HepG2 (cell line): ENCODE data around the gene DCUN1D4. TPM values are rescaled to one million over a fixed set of nuclear protein-coding genes. Genes with fewer than 3 reads are reported as not detected.

Source experiments
- ATAC-seq: fragments of 200-7000 bp; cut with Tn5 transposase; 3 replicates; pipeline ENCODE4 v1.9.1; 2020; ENCODE audit warnings: mild to moderate bottlenecking, moderate library complexity
- BruUV-seq: library from RNA; stranded (reverse); fragments of 400-500 nt; replicated peaks from 2 replicates; lab custom pipeline; 2021; lab: Mats Ljungman, UMichigan
- CTCF ChIA-PET: fragments of 300-600 bp; formaldehyde crosslinking; extraction: SDS; loops from one replicate; lab custom pipeline; 2021; ENCODE audit warnings: low total read pairs, inconsistent platforms, low intra/inter-chr PET ratio; lab: Yijun Ruan, JAX
- POLR2A ChIA-PET: fragments of 350-600 bp; sonication (Branson Sonifier 250); formaldehyde crosslinking; loops from one replicate; lab custom pipeline; 2020; ENCODE audit warnings: antibody characterized with exemption, inconsistent platforms; lab: Yijun Ruan, JAX
- DNase-seq: peaks from one replicate; pipeline ENCODE4 v3.0.0-alpha.2; 2015; ENCODE audit warnings: low spot score
- FAIRE-seq: peaks from 3 replicates; lab custom pipeline; 2011; peaks lifted over from hg19 to GRCh38; lab: Jason Lieb, UNC
- H2AFZ ChIP-seq: one replicate; pipeline ENCODE4 v1.6.1; 2011; ENCODE audit warnings: low read length, inconsistent platforms
- H3K27ac ChIP-seq: fragments of 300-600 bp; 3 replicates; pipeline ENCODE4 v1.8.0; 2011; ENCODE audit warnings: mixed run types, mild to moderate bottlenecking, mixed read lengths, low read length, inconsistent platforms; ENCODE audit not compliant: insufficient read depth; ENCODE audit errors: extremely low read length
- H3K27me3 ChIP-seq, 2 experiments: fragments of 200-600 bp in 1 of 2; 2 replicates in 1 of 2; 3 replicates in 1 of 2; pipeline versions ENCODE4 v1.6.0 to v1.8.0; 2011; ENCODE audit warnings: low read length in 2 of 2, mild to moderate bottlenecking in 2 of 2, moderate library complexity in 2 of 2, inconsistent platforms in 1 of 2; ENCODE audit not compliant: insufficient read depth in 2 of 2, control insufficient read depth in 1 of 2
- H3K36me3 ChIP-seq, 2 experiments: fragments of 200-600 bp in 1 of 2; replicated peaks in 1 of 2; 2 replicates in 1 of 2; 3 replicates in 1 of 2; pipeline versions ENCODE4 v1.5.1 to v1.8.0; 2011; ENCODE audit warnings: low read length in 2 of 2, inconsistent platforms in 1 of 2; ENCODE audit not compliant: insufficient read depth in 2 of 2, control insufficient read depth in 1 of 2
- H3K4me1 ChIP-seq: 2 replicates; pipeline ENCODE4 v1.5.1; 2012; ENCODE audit warnings: low read length, inconsistent platforms; ENCODE audit not compliant: insufficient read depth
- H3K4me2 ChIP-seq: 2 replicates; pipeline ENCODE4 v1.6.0; 2011; ENCODE audit warnings: low read depth, low read length, inconsistent platforms
- H3K4me3 ChIP-seq, 3 experiments: fragments of 200-600 bp in 1 of 3; sonication (generic), shearing (Covaris generic) in 1 of 3; replicated peaks in 1 of 3; 2 replicates each; pipeline ENCODE4 v1.5.1; 2011 to 2016; ENCODE audit warnings: low read length in 3 of 3, inconsistent platforms in 2 of 3, low read depth in 2 of 3, mild to moderate bottlenecking in 2 of 3, control low read depth in 1 of 3, mixed read lengths in 1 of 3; ENCODE audit not compliant: insufficient read depth in 1 of 3
- H3K79me2 ChIP-seq: one replicate; pipeline ENCODE4 v1.6.1; 2011; ENCODE audit warnings: low read length, inconsistent platforms; ENCODE audit not compliant: insufficient read depth
- H3K9ac ChIP-seq: 2 replicates; pipeline ENCODE4 v1.6.0; 2011; ENCODE audit warnings: mild to moderate bottlenecking, low read depth, low read length, inconsistent platforms; ENCODE audit not compliant: insufficient read depth
- H3K9me3 ChIP-seq: 2 replicates; pipeline ENCODE4 v1.5.1; 2012; ENCODE audit warnings: mild to moderate bottlenecking, low read length
- H4K20me1 ChIP-seq: 2 replicates; pipeline ENCODE4 v1.6.0; 2011; ENCODE audit warnings: inconsistent platforms, mild to moderate bottlenecking, low read length, moderate library complexity; ENCODE audit not compliant: insufficient read depth
- ATAD3A ChIP-seq: sonication (generic); formaldehyde crosslinking; IDR thresholded peaks from 2 replicates; pipeline ENCODE4 v1.4.0; 2020; ENCODE audit warnings: missing genetic modification reagents
- EED ChIP-seq: sonication (generic); formaldehyde crosslinking; IDR thresholded peaks from 2 replicates; pipeline ENCODE4 v1.5.0; 2020; ENCODE audit warnings: mild to moderate bottlenecking, missing genetic modification reagents
- FOXP1 ChIP-seq, 2 experiments: fragments of 450-650 bp in 1 of 2; IDR thresholded peaks; 2 replicates each; pipeline ENCODE4 v1.6.1; 2017 to 2018; ENCODE audit warnings: antibody characterized with exemption in 1 of 2
- MAZ ChIP-seq, 2 experiments: sonication (generic) in 1 of 2; formaldehyde crosslinking in 1 of 2; IDR thresholded peaks; 2 replicates each; pipeline versions ENCODE4 v1.5.0 to v1.6.1; 2012 to 2020; ENCODE audit warnings: low read depth in 2 of 2, mild to moderate bottlenecking in 2 of 2, borderline replicate concordance in 1 of 2, improper control_type of control experiment in 1 of 2, low read length in 1 of 2, missing genetic modification reagents in 1 of 2, moderate library complexity in 1 of 2
- WIZ ChIP-seq: sonication (generic); formaldehyde crosslinking; IDR thresholded peaks from 2 replicates; pipeline ENCODE4 v1.5.1; 2020; ENCODE audit warnings: mild to moderate bottlenecking, missing genetic modification reagents
- XRCC5 ChIP-seq: fragments of 200-400 bp; formaldehyde crosslinking; optimal IDR thresholded peaks from 2 replicates; pipeline ENCODE3; 2017; ENCODE audit warnings: mild to moderate bottlenecking, low read length
- ZNF431 ChIP-seq: sonication (generic); formaldehyde crosslinking; IDR thresholded peaks from 2 replicates; pipeline ENCODE4 v1.9.0; 2022; ENCODE audit warnings: missing genetic modification reagents, low read depth, mild to moderate bottlenecking, borderline replicate concordance
- ZNF468 ChIP-seq: sonication (generic); formaldehyde crosslinking; IDR thresholded peaks from 2 replicates; pipeline ENCODE4 v1.8.0; 2022; ENCODE audit warnings: mild to moderate bottlenecking, moderate library complexity, missing genetic modification reagents
- ZNF562 ChIP-seq: sonication (generic); formaldehyde crosslinking; IDR thresholded peaks from 2 replicates; pipeline ENCODE4 v1.8.0; 2022; ENCODE audit warnings: missing genetic modification reagents, borderline replicate concordance
- ZNF710 ChIP-seq: sonication (generic); formaldehyde crosslinking; IDR thresholded peaks from 2 replicates; pipeline ENCODE4 v1.5.0; 2020; ENCODE audit warnings: mild to moderate bottlenecking, missing genetic modification reagents, borderline replicate concordance
- WGBS: methylation state at CpG from one replicate; pipeline ENCODE4 v1.1.6; 2017; ENCODE audit warnings: low lambda C conversion rate; 5-methylcytosine and 5-hydroxymethylcytosine counted together
- in situ Hi-C: cut with HindIII; loops from 2 replicates; pipeline ENCODE4 v1.10.0; 2017; ENCODE audit warnings: low pct_unique_long_range_greater_than_20kb; ENCODE audit not compliant: extremely low pct_ligation_motif_present
- intact Hi-C: fragments of 100-400 bp; cut with micrococcal nuclease; formaldehyde crosslinking; loops from one replicate; pipeline ENCODE4 v1.10.0; 2022; ENCODE audit not compliant: unreplicated experiment
- polyA plus RNA-seq, 8 experiments: library from polyadenylated mRNA; depleted of rRNA in 3 of 8; stranded (reverse) in 7 of 8; unstranded in 1 of 8; fragments of >200 nt; fragmentation: Illumina TruSeq in 4 of 8; extraction: Trizol in 4 of 8; gene quantifications; 2 replicates each; pipeline versions ENCODE4 v1.2.1 to v1.2.3, GENCODE V29; 2011 to 2016; ENCODE audit warnings: low read depth in 4 of 8, missing spikeins in 1 of 8, mixed read lengths in 1 of 8; ENCODE audit not compliant: insufficient read depth in 1 of 8
- total RNA-seq, 5 experiments: library from RNA; depleted of rRNA; stranded (reverse); fragments of >200 nt; fragmentation: Illumina TruSeq; extraction: Trizol; gene quantifications; 2 replicates each; pipeline ENCODE4 v1.2.3, GENCODE V29; 2016; ENCODE audit warnings: low read depth in 1 of 5

Gene DCUN1D4
- total and polyA plus RNA-seq, 2 of the 13 experiments (the other 11 are each of a cell fraction or from before 2014, with no cell fraction given): 27.9 to 44.4 TPM

GRCh38 chr4:51884055-51884454 lies 41.1 kb downstream of the DCUN1D4 start:
- ATAC-seq (no peak), FAIRE-seq (no peak), DNase-seq (no peak)
- no peak overlapping the region for H2AFZ ChIP-seq
- H3K36me3 ChIP-seq: peaks cover 5 to 13% of the 10 kb centered on the region in 2 experiments; a peak in 4 of 5 replicates
- BruUV-seq: no TSS peak
- H4K20me1 ChIP-seq: no peaks in the 10 kb centered on the region
- in situ Hi-C loops: loop anchor here (5.0 kb wide), 1 partner anchor 42 kb away; the partner anchor contains the start of gene DCUN1D4
- 86% methylated on average over 2 of the region's 2 CpGs for WGBS
- CTCF ChIA-PET: no interaction called here
- TF ChIP-seq ATAD3A (CRISPR knock-in tag) (no peak), ZNF710 (no peak)
- TF ChIP-seq, all 625 proteins: peak for 0
- no peaks in the 10 kb centered on the region for H3K79me2 ChIP-seq
- no peaks in the 10 kb centered on the region for H3K27me3 ChIP-seq
- no peak overlapping the region for H3K4me3 ChIP-seq
- intact Hi-C loops: no loop called here
- no peak overlapping the region for H3K27ac ChIP-seq
- H3K4me2 ChIP-seq: no peak overlapping the region
- no peak overlapping the region for H3K9ac ChIP-seq
- POLR2A ChIA-PET: no interaction called here
- no peaks in the 10 kb centered on the region for H3K9me3 ChIP-seq
- H3K4me1 ChIP-seq: peaks cover 19% of the 10 kb centered on the region

- in situ Hi-C loops: loop anchor here (5.0 kb wide), 1 partner anchor 42 kb away; the partner anchor contains the start of gene DCUN1D4
- ChIA-PET CTCF (interaction anchor here (1.1 to 1.3 kb wide), 2 partner anchors 53 to 141 kb away, joined by 4 read pairs; no protein-coding TSS in a partner anchor), POLR2A (no interaction called here)
- intact Hi-C loops: loop anchor here (1.0 kb wide), 2 partner anchors 53 to 131 kb away; no protein-coding TSS in a partner anchor
- no peak overlapping the region for H3K27ac ChIP-seq
- DNase-seq (no peak), ATAC-seq (no peak)
- no peaks in the 10 kb centered on the region for H3K27me3 ChIP-seq
- 100% methylated on average over 2 of the region's 2 CpGs for WGBS
- H3K9ac ChIP-seq: no peak overlapping the region
- no peaks in the 10 kb centered on the region for H4K20me1 ChIP-seq
- peaks cover 5 to 15% of the 10 kb centered on the region in 2 experiments; a peak in 4 of 5 replicates for H3K36me3 ChIP-seq
- no peaks in the 10 kb centered on the region for H3K79me2 ChIP-seq
- no peaks in the 10 kb centered on the region for H3K9me3 ChIP-seq
- H3K4me2 ChIP-seq: no peak overlapping the region
- H3K4me3 ChIP-seq: no peak overlapping the region
- H2AFZ ChIP-seq: no peak overlapping the region
- TF ChIP-seq ZNF562 (CRISPR knock-in tag) (no peak), MAZ (IDR thresholded peaks at IDR 0.05; ENCODE audit: borderline replicate concordance, low read depth, low read length) (no peak), MAZ (CRISPR knock-in tag; IDR thresholded peaks at IDR 0.05; ENCODE audit: low read depth) (no peak), XRCC5 (no peak), ZNF431 (CRISPR knock-in tag) (no peak), FOXP1 (IDR thresholded peaks at IDR 0.05) (no peak), FOXP1 (CRISPR knock-in tag; IDR thresholded peaks at IDR 0.05) (no peak), WIZ (no peak), EED (CRISPR knock-in tag) (no peak), ZNF468 (no peak)
- TF ChIP-seq, all 625 proteins: peak for 0
- BruUV-seq: no TSS peak
- peaks cover 19% of the 10 kb centered on the region for H3K4me1 ChIP-seq
- FAIRE-seq: no peak
These were observed 41.7 kb downstream of the DCUN1D4 start for GRCh38 chr4:51884606-51885005.
